ENCODE results near the gene FBXW9. TPM values are rescaled to one million over a fixed set of nuclear protein-coding genes. Genes with fewer than 3 reads are reported as not detected.

Gene FBXW9
- total and polyA plus RNA-seq, 9 donors: 0.37 to 14.8 (median 5.2) TPM

GRCh38 chr19:12706332-12706718, 9.9 kb upstream of the FBXW9 start:
- no peaks in the 10 kb centered on the region for H3K36me3 ChIP-seq
- TF ChIP-seq EP300 (IDR thresholded peaks at IDR 0.05): no peak
- no peak for TF ChIP-seq POLR2A (IDR thresholded peaks at IDR 0.05)
- intact Hi-C loops (cut with DNase I): no loop called here
- no peak overlapping the region for H3K27ac ChIP-seq
- no peak for DNase-seq
- no peaks in the 10 kb centered on the region for H3K9me3 ChIP-seq
- no peak overlapping the region for H3K4me3 ChIP-seq
- 83 to 91% (median 85%) methylated on average over 12 to 13 of the region's 13 CpGs for WGBS, 3 donors
- no peaks in the 10 kb centered on the region for H3K4me1 ChIP-seq (ENCODE audit: insufficient read depth)
- H3K27me3 ChIP-seq: no peaks in the 10 kb centered on the region

GRCh38 chr19:12705654-12706331, 9.4 kb upstream of the FBXW9 start:
- Histone ChIP-seq H3K27ac (no peak overlapping the region), H3K9me3 (no peaks in the 10 kb centered on the region), H3K4me1 (ENCODE audit: insufficient read depth) (no peaks in the 10 kb centered on the region), H3K27me3 (no peaks in the 10 kb centered on the region), H3K4me3 (no peak overlapping the region), H3K36me3 (no peaks in the 10 kb centered on the region)
- intact Hi-C loops (cut with DNase I): no loop called here
- WGBS, 3 donors: 87 to 92% (median 87%) methylated on average over 29 of the region's 29 CpGs
- DNase-seq: no peak
- TF ChIP-seq EP300 (IDR thresholded peaks at IDR 0.05) (no peak), POLR2A (IDR thresholded peaks at IDR 0.05) (no peak)
- TF ChIP-seq, protein P1, sequence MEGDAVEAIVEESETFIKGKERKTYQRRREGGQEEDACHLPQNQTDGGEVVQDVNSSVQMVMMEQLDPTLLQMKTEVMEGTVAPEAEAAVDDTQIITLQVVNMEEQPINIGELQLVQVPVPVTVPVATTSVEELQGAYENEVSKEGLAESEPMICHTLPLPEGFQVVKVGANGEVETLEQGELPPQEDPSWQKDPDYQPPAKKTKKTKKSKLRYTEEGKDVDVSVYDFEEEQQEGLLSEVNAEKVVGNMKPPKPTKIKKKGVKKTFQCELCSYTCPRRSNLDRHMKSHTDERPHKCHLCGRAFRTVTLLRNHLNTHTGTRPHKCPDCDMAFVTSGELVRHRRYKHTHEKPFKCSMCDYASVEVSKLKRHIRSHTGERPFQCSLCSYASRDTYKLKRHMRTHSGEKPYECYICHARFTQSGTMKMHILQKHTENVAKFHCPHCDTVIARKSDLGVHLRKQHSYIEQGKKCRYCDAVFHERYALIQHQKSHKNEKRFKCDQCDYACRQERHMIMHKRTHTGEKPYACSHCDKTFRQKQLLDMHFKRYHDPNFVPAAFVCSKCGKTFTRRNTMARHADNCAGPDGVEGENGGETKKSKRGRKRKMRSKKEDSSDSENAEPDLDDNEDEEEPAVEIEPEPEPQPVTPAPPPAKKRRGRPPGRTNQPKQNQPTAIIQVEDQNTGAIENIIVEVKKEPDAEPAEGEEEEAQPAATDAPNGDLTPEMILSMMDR (IDR thresholded peaks at IDR 0.05): no peak

DNA sequence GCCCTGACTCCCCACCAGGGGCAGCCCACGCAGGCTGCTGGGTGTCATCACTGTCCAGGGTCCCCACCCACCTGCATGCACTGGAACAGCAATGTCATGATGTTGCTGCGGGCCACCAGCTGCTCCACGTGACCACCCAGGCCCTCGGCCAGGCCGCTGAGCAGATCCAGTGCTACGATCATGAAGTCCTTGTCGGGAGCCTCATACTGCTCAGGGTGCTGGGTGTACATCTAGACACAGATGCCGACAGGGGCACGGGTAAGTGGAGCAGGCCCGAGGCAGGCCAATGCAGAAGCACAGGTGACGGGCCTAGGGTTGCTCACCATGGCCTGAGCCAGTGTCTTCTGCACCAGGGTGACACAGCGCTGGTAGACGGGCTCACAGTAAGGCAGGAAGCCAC, 8.7 kb upstream of the FBXW9 start:
- intact Hi-C loops (cut with DNase I): no loop called here
- 88 to 91% (median 90%) methylated on average over 13 of the region's 13 CpGs for WGBS, 3 donors
- DNase-seq: no peak
- no peak for TF ChIP-seq EP300 (IDR thresholded peaks at IDR 0.05)
- no peak for TF ChIP-seq POLR2A (IDR thresholded peaks at IDR 0.05)
- TF ChIP-seq, protein P1 (IDR thresholded peaks at IDR 0.05): no peak
- Histone ChIP-seq H3K27me3 (no peaks in the 10 kb centered on the region), H3K9me3 (no peaks in the 10 kb centered on the region), H3K27ac (no peak overlapping the region), H3K4me1 (ENCODE audit: insufficient read depth) (no peaks in the 10 kb centered on the region), H3K4me3 (no peak overlapping the region), H3K36me3 (no peaks in the 10 kb centered on the region)

- intact Hi-C loops (cut with DNase I): no loop called here
- DNase-seq: no peak
- WGBS, 3 donors: 58 to 63% (median 61%) methylated on average over 9 of the region's 9 CpGs
- TF ChIP-seq, protein P1 (IDR thresholded peaks at IDR 0.05): no peak
- TF ChIP-seq POLR2A (IDR thresholded peaks at IDR 0.05) (no peak), EP300 (IDR thresholded peaks at IDR 0.05) (no peak)
- Histone ChIP-seq H3K27me3 (no peaks in the 10 kb centered on the region), H3K4me1 (ENCODE audit: insufficient read depth) (no peaks in the 10 kb centered on the region), H3K4me3 (no peak overlapping the region), H3K36me3 (no peaks in the 10 kb centered on the region), H3K27ac (no peak overlapping the region), H3K9me3 (no peaks in the 10 kb centered on the region)
These were observed 6.6 kb upstream of the FBXW9 start for GRCh38 chr19:12703046-12703445.

DNA sequence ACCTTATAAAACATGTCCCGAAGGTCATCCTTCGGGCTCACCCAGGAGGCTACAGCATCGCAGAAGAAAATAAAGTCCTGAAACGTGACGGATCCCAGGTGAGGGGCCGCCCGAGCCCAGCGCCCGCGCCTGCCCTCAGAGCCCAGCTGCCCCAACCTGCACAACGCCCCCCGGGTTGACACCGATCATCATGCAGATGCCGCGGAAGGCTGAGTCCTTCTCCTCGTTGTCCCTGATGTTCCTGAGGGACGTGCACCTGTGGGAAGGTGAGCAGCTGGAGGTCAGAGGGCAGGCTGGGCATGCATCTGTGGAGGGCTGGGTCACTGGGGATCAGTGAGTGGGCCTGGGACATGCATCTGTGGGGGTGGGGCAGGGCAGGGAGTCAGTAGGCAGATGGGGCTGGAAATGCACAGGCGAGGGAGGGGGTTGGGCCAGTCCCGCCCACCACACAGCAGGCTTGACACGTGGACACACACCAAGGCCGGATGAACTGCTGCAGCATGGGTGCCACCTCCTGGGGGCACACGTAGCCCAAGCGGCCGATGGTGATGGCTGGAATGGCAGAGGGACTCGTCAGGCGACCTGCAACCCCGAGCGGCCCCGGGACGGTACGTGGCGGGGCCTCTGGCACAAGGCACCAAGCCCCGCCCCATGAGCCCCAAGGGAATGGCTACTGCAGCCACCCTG, 5.3 kb upstream of the FBXW9 start:
- TF ChIP-seq, protein P1 (IDR thresholded peaks at IDR 0.05): no peak
- TF ChIP-seq EP300 (IDR thresholded peaks at IDR 0.05): no peak
- no peak for TF ChIP-seq POLR2A (IDR thresholded peaks at IDR 0.05)
- Histone ChIP-seq H3K9me3 (no peaks in the 10 kb centered on the region), H3K27me3 (no peaks in the 10 kb centered on the region), H3K4me1 (ENCODE audit: insufficient read depth) (no peaks in the 10 kb centered on the region), H3K36me3 (no peaks in the 10 kb centered on the region), H3K4me3 (no peak overlapping the region), H3K27ac (no peak overlapping the region)
- DNase-seq: no peak
- intact Hi-C loops (cut with DNase I): no loop called here
- 83 to 86% (median 85%) methylated on average over 33 of the region's 33 CpGs for WGBS, 3 donors
